Vagina (tissue), 2 donors: ENCODE data around the gene TRIP13.

Source experiments
- POLR2A ChIP-seq, 2 donors: fragments of 450-650 bp; IDR thresholded peaks; one replicate each; pipeline ENCODE4 v1.6.1; 2017; ENCODE audit warnings: antibody characterized with exemption in 2 of 2, mild to moderate bottlenecking in 2 of 2, moderate library complexity in 2 of 2
- TF ChIP-seq, protein P1 (sequence below), 3 experiments: fragments of 450-650 bp in 2 of 3; fragments of 200-600 bp in 1 of 3; sonication (generic) in 1 of 3; IDR thresholded peaks; one replicate each; pipeline ENCODE4 v1.5.1; 2017 to 2019; ENCODE audit warnings: antibody characterized with exemption in 3 of 3, mild to moderate bottlenecking in 2 of 3, moderate library complexity in 2 of 3

GRCh38 chr5:923281-923873, 30.7 kb downstream of the TRIP13 start:
- no peak for TF ChIP-seq POLR2A (IDR thresholded peaks at IDR 0.05)
- TF ChIP-seq, protein P1, sequence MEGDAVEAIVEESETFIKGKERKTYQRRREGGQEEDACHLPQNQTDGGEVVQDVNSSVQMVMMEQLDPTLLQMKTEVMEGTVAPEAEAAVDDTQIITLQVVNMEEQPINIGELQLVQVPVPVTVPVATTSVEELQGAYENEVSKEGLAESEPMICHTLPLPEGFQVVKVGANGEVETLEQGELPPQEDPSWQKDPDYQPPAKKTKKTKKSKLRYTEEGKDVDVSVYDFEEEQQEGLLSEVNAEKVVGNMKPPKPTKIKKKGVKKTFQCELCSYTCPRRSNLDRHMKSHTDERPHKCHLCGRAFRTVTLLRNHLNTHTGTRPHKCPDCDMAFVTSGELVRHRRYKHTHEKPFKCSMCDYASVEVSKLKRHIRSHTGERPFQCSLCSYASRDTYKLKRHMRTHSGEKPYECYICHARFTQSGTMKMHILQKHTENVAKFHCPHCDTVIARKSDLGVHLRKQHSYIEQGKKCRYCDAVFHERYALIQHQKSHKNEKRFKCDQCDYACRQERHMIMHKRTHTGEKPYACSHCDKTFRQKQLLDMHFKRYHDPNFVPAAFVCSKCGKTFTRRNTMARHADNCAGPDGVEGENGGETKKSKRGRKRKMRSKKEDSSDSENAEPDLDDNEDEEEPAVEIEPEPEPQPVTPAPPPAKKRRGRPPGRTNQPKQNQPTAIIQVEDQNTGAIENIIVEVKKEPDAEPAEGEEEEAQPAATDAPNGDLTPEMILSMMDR (IDR thresholded peaks at IDR 0.05), result peak; percentile 40 to 81 (median 67)
